GM19395 (cell line): ENCODE measurements around the gene SELENOH.
A peak's percentile ranks its signal among the peaks of the same experiment; 100 is the strongest.
"Not testable (repeated sequence)": the region's sequence is repeated elsewhere in the genome, so short reads cannot be mapped to it uniquely, and the experiment has no call there.

Experiments used
- ATAC-seq: cut with Tn5 transposase; IDR thresholded peaks from one replicate; pipeline ENCODE4 v1.9.1; 2021; ENCODE audit warnings: mild to moderate bottlenecking, moderate library complexity; ENCODE audit not compliant: unreplicated experiment

The SELENOH gene

GRCh38 chr11:57741132-57742086 lies at the start of gene SELENOH:
Gene SELENOH (plus strand): TSS chr11:57741491. CDS start chr11:57741596, 105 bp downstream.
- peak; percentile 94 for ATAC-seq

- no peak for ATAC-seq
These were observed 42.4 kb upstream of the SELENOH start for GRCh38 chr11:57698843-57699365.

DNA sequence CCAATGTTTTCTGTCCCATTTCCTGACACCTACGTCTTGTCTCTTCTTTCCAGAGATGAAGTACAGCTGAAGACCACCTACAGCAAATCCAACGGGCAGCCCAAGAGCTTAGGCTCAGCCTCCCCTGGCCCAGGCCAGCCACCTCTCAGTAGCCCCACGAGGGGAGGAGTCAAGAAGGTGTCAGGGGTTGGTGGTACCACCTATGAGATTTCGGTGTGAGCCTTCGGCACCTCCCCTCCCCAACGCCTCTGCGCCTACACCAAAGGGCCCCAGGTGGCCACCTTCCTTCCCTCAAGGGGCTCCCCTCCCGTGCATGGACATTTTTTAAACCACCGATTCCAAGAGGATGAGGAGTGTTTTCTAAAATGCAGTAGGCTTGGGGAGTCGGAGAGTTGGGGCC lies 41.5 kb upstream of the SELENOH start:
- ATAC-seq, result no peak

DNA sequence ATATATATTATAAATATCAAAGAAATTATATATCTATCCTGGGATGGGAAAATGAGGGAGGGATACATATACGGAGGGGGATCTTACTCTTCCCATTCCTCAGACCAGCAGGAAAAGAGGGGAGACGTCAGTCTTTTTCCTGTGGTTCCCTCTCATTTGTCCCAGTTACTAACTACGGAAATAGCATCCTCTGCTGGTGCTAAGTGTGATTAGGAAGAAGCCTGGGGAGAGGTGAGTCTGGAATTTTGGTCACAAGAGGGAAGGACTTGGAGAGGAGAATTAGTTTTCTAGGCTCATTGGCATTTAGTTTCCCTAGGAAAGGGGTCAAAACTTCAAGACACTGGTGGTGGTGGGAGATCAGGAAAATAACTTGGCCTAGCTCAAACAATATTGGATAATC lies 40.9 kb upstream of the SELENOH start:
- ATAC-seq, result no peak

GRCh38 chr11:57703341-57703740 lies 38.0 kb upstream of the SELENOH start:
- no peak for ATAC-seq

DNA sequence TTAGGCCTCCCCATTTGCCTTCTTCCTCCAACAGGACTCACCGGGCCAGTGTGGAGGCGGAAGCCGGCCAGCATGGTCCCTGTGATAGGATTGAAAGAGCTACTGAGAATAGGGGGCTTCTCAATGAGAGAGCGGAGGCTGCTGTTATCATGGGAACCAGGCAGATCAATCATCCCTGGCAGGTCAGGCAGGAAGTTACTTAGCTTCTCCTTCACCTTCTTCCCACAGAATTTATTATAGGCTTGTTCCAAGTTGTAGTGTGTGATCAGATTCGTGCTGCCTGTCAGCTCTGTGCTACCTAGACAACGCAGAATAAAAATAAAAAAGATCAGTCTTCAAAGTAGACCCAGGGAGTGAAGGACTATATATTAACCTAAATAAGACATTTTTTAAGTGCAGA lies 36.4 kb upstream of the SELENOH start:
- no peak for ATAC-seq

GRCh38 chr11:57705432-57705831 lies 35.9 kb upstream of the SELENOH start:
- ATAC-seq, result not testable (repeated sequence)

DNA sequence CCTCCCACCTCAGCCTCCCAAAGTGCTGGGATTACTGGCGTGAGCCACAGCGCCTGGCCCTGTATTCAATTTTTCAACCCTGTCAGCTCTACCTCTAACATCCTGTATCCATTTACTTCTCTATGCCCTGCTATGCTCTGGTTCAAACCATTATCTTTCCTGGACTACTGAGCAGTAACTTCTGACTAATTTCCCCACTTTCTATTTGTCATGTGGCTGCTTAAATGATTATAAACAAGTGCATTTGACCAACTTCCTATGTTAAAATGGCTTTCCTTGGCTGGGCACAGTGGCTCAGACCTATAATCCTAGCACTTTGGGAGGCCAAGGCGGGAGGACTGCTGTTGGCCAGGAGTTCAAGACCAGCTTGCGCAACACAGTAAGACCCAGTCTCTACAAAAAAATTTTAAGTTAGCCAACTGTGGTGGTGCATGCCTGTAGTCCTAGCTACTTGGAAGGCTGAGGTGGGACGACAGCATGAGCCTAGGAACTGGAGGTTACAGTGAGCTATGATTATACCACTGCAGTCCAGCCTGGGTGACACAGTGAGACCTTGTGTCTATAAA lies 31.4 kb upstream of the SELENOH start:
- ATAC-seq, result no peak

DNA sequence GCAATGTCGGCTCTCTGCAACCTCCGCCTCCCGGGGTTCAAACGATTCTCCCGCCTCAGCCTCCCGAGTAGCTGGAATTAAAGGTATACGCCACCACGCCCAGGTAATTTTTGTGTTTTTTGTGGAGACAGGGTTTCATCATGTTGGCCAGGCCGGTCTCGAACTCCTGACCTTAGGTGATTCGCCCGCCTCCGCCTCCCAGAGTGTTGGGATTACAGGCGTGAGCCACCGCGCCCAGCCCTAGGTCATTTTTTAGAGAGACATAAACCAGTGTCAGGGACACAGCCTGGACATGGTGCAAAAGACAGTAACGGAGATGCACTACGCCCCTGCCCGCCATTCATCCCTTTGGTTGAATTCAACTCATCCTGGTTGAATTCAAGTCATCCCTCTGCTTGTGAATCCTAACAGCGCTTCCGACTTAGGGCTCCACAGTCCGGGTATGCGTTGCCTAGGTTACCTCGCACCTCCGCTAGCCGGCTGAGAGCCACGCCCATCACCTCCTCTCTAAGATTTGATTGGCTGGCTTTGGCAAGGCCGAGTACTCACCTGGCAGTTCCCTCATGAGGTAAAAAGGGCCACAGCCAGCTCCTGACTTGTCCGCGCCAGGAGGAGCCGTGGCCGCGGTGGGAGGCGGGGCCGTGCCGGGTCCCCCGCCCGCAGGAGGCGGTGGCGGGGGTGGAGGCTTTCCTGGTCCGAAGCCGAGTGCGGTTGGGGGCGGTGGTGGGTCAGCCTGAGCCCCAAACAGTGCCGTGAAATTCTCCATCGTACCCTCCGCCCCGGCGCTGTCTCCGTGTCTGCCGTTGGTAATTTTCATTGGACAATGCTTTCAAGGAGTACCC lies 29.7 kb upstream of the SELENOH start, which contains the start of gene MED19:
Gene MED19, minus strand, starts transcription at position 802 of the 842 bp plus-strand sequence. Its CDS starts 36 bp downstream, at position 766.
- ATAC-seq, result peak; percentile 52

DNA sequence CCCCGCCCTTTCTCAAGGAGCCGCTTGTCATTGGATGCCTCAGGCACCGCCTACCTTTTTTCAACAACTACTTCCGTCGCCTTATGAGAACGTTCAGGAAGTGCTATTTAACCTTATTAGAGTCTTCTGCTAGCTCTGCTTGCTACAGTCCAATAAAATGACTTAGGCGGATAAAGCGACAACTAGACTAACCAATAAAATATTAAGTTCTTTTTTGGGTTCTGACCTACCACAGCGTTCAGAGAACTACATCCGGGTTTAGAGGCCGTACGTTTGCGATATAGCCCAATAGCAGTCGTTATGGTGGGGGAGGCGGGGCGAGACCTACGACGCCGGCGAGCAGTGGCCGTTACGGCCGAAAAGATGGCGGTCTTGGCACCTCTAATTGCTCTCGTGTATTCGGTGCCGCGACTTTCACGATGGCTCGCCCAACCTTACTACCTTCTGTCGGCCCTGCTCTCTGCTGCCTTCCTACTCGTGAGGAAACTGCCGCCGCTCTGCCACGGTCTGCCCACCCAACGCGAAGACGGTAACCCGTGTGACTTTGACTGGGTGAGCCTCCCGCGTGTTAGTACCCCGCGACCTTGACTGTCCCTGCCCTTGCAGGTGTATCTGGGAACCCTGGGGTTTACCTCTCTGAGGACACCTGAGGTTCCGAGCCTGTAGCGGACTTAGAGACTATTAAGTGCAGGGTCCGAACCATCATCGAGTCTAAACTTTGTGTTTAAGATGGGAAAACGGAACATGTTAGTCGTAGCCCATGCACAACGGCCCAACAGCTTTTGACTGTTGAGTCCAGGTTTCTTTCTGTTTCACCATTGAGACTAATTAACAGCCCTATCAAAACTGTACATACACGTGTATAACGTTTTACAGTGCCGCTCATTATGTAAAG lies 28.8 kb upstream of the SELENOH start, which contains the start of gene TMX2:
Gene TMX2, plus strand, starts transcription at position 338 of the 895 bp plus-strand sequence. Its CDS starts 26 bp downstream, at position 364.
- ATAC-seq, result peak; percentile 96

- ATAC-seq, result no peak
These were observed 27.5 kb upstream of the SELENOH start for GRCh38 chr11:57713835-57714234.

DNA sequence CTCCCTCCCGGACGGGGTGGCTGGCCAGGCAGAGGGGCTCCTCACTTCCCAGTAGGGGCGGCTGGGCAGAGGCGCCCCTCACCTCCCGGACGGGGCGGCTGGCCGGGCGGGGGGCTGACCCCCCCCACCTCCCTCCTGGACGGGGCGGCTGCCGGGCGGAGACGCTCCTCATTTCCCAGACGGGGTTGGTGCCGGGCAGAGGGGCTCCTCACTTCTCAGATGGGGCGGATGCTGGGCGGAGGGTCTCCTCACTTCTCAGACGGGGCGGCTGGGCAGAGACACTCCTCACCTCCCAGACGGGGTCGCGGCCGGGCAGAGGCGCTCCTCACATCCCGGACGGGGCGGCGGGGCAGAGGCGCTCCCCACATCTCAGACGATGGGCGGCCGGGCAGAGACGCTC lies 24.6 kb upstream of the SELENOH start:
- ATAC-seq, result not testable (repeated sequence)

GRCh38 chr11:57727185-57727584 lies 14.1 kb upstream of the SELENOH start:
- ATAC-seq, result no peak

GRCh38 chr11:57728829-57729228 lies 12.5 kb upstream of the SELENOH start:
- ATAC-seq, result no peak

GRCh38 chr11:57729479-57729878 lies 11.8 kb upstream of the SELENOH start:
- ATAC-seq, result no peak

- ATAC-seq, result no peak
These were observed 8.6 kb upstream of the SELENOH start for GRCh38 chr11:57732661-57733060.

DNA sequence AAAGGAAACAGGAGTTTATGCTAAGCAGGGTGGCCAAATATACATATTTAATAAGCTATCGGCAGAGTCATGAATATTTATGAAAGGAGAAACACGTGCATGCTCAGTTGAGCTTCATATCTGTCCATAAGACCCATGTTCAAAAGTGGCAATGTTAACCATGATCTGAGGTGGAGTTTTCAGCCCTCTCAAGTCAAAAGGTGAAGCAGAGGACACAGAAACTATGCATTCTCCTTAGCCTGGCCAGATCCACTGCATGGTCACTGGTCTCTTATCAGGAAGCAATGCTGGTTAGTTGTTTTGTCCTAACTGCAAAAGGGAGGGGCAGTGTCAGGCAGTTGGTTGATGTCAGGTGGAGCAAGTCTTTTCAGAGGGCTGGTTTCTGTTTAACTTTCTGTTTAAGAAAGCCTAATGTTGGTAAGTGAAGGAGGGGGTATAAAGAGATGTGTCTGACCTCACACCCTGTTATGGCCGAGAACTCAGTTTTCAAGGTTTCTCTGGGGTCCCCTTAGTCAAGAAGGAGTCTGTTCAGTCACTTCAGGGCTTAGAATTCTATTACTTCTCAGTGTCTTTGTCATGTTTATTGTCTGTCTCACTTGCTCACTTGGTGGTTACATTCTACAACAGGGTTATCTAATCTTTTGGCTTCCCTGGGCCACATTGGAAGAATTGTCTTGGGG lies 5.5 kb upstream of the SELENOH start:
- peak; percentile 56 for ATAC-seq

DNA sequence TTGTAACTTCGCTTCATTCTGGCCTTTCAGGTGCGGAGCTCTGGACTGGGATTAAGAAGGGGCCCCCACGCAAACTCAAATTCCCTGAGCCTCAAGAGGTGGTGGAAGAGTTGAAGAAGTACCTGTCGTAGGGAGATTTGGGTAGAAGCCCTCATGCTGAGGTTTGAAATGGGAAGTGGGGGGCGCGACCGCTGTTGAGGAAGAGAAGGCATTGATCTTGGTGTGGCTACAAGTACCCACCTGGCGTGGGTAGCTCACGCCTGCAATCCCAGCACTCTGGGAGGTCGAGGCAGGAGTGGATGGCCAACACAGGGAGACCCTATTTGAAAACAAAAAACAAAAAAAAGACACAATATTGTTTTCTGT lies 779 bp downstream of the SELENOH start:
- ATAC-seq, result no peak

DNA sequence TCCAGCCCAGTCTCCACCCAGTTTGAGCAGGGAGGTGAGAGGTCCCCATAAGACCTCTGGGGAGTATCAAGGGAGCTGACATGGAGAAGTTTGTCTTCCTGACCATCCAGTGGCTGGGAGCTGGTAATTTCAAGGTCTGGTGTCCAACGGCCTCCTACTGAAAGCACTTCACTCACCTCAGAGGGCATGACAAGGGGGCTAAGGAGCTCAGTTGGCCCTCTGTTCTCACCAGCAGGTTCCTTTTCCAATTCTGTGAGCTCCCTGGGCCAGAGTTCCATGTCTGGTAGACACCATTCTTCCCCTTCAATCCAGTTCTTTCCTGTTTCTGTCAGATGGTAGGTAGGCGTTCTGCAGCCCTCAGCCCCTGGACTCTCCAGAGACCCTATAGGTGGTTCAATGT lies 3.1 kb downstream of the SELENOH start:
- no peak for ATAC-seq
